Measurements from ENCODE around the gene PCDH19. TPM values are rescaled to one million over a fixed set of nuclear protein-coding genes. Genes with fewer than 3 reads are reported as not detected.

The PCDH19 gene
- total and polyA plus RNA-seq, 10 of the 15 experiments (the other 5 are each of a cell fraction or from before 2014, with no cell fraction given): 0.01 TPM; not detected in 9

DNA sequence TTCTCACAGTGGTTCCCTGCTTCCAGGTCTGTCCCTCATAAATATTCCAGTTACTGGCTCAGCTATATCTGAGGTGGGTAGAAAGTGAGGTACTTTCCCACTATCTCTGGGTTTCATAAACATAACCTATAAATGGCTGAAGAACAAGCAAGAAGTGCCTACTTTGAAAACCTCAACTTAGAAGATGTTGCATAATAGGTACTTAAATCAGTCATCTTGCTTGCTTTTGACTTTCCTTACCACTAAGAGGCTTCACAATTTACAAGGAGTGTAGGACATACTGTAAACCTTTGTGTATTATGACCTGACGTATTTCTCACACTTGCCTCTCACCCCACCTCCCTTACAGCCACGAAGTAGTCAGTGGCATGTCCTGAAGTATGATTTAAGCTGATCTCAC lies 145.9 kb downstream of the PCDH19 start (continued):
- no peak for TF ChIP-seq SIX5 (IDR thresholded peaks at IDR 0.05; ENCODE audit: low read depth, low read length, severe bottlenecking)
- no peak for TF ChIP-seq HDAC6 (IDR thresholded peaks at IDR 0.05; ENCODE audit: unreplicated experiment)
- TF ChIP-seq CBX3 (IDR thresholded peaks at IDR 0.05; ENCODE audit: borderline replicate concordance, low read depth): no peak
- no peak for TF ChIP-seq BHLHE40 (IDR thresholded peaks at IDR 0.05; ENCODE audit: borderline replicate concordance in 1 of 2, low read depth in 2 of 2, low read length in 1 of 2)
- no peak for TF ChIP-seq ATF7 (IDR thresholded peaks at IDR 0.05; ENCODE audit: low read depth)
- TF ChIP-seq, protein P1, sequence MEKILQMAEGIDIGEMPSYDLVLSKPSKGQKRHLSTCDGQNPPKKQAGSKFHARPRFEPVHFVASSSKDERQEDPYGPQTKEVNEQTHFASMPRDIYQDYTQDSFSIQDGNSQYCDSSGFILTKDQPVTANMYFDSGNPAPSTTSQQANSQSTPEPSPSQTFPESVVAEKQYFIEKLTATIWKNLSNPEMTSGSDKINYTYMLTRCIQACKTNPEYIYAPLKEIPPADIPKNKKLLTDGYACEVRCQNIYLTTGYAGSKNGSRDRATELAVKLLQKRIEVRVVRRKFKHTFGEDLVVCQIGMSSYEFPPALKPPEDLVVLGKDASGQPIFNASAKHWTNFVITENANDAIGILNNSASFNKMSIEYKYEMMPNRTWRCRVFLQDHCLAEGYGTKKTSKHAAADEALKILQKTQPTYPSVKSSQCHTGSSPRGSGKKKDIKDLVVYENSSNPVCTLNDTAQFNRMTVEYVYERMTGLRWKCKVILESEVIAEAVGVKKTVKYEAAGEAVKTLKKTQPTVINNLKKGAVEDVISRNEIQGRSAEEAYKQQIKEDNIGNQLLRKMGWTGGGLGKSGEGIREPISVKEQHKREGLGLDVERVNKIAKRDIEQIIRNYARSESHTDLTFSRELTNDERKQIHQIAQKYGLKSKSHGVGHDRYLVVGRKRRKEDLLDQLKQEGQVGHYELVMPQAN (conservative IDR thresholded peaks at IDR 0.05): no peak
- no peak for TF ChIP-seq CHD2 (IDR thresholded peaks at IDR 0.05; ENCODE audit: borderline replicate concordance, low read depth, low read length)
- TF ChIP-seq, protein P2, sequence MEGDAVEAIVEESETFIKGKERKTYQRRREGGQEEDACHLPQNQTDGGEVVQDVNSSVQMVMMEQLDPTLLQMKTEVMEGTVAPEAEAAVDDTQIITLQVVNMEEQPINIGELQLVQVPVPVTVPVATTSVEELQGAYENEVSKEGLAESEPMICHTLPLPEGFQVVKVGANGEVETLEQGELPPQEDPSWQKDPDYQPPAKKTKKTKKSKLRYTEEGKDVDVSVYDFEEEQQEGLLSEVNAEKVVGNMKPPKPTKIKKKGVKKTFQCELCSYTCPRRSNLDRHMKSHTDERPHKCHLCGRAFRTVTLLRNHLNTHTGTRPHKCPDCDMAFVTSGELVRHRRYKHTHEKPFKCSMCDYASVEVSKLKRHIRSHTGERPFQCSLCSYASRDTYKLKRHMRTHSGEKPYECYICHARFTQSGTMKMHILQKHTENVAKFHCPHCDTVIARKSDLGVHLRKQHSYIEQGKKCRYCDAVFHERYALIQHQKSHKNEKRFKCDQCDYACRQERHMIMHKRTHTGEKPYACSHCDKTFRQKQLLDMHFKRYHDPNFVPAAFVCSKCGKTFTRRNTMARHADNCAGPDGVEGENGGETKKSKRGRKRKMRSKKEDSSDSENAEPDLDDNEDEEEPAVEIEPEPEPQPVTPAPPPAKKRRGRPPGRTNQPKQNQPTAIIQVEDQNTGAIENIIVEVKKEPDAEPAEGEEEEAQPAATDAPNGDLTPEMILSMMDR (IDR thresholded peaks at IDR 0.05 in 2 of 3, conservative IDR thresholded peaks at IDR 0.05 in 1 of 3; ENCODE audit: control insufficient read depth in 2 of 3, extremely low read depth in 1 of 3, insufficient read depth in 1 of 3, low read depth in 3 of 3, low read length in 3 of 3): no peak
- TF ChIP-seq RAD51 (IDR thresholded peaks at IDR 0.05): no peak
- TF ChIP-seq CREB1 (IDR thresholded peaks at IDR 0.05; ENCODE audit: low read depth): peak; percentile 24; the same call in 1 of the 2 replicates
- TF ChIP-seq, protein P3, sequence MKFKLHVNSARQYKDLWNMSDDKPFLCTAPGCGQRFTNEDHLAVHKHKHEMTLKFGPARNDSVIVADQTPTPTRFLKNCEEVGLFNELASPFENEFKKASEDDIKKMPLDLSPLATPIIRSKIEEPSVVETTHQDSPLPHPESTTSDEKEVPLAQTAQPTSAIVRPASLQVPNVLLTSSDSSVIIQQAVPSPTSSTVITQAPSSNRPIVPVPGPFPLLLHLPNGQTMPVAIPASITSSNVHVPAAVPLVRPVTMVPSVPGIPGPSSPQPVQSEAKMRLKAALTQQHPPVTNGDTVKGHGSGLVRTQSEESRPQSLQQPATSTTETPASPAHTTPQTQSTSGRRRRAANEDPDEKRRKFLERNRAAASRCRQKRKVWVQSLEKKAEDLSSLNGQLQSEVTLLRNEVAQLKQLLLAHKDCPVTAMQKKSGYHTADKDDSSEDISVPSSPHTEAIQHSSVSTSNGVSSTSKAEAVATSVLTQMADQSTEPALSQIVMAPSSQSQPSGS (IDR thresholded peaks at IDR 0.05; ENCODE audit: low read length): peak; percentile 75
- TF ChIP-seq, protein P4, sequence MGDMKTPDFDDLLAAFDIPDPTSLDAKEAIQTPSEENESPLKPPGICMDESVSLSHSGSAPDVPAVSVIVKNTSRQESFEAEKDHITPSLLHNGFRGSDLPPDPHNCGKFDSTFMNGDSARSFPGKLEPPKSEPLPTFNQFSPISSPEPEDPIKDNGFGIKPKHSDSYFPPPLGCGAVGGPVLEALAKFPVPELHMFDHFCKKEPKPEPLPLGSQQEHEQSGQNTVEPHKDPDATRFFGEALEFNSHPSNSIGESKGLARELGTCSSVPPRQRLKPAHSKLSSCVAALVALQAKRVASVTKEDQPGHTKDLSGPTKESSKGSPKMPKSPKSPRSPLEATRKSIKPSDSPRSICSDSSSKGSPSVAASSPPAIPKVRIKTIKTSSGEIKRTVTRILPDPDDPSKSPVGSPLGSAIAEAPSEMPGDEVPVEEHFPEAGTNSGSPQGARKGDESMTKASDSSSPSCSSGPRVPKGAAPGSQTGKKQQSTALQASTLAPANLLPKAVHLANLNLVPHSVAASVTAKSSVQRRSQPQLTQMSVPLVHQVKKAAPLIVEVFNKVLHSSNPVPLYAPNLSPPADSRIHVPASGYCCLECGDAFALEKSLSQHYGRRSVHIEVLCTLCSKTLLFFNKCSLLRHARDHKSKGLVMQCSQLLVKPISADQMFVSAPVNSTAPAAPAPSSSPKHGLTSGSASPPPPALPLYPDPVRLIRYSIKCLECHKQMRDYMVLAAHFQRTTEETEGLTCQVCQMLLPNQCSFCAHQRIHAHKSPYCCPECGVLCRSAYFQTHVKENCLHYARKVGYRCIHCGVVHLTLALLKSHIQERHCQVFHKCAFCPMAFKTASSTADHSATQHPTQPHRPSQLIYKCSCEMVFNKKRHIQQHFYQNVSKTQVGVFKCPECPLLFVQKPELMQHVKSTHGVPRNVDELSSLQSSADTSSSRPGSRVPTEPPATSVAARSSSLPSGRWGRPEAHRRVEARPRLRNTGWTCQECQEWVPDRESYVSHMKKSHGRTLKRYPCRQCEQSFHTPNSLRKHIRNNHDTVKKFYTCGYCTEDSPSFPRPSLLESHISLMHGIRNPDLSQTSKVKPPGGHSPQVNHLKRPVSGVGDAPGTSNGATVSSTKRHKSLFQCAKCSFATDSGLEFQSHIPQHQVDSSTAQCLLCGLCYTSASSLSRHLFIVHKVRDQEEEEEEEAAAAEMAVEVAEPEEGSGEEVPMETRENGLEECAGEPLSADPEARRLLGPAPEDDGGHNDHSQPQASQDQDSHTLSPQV (IDR thresholded peaks at IDR 0.05): no peak
- TF ChIP-seq WRNIP1 (IDR thresholded peaks at IDR 0.05; ENCODE audit: borderline replicate concordance, low read depth, low read length): no peak
- TF ChIP-seq EZH2 (IDR thresholded peaks at IDR 0.05; ENCODE audit: borderline replicate concordance, control insufficient read depth, low read depth, low read length): no peak
- TF ChIP-seq, protein P5, sequence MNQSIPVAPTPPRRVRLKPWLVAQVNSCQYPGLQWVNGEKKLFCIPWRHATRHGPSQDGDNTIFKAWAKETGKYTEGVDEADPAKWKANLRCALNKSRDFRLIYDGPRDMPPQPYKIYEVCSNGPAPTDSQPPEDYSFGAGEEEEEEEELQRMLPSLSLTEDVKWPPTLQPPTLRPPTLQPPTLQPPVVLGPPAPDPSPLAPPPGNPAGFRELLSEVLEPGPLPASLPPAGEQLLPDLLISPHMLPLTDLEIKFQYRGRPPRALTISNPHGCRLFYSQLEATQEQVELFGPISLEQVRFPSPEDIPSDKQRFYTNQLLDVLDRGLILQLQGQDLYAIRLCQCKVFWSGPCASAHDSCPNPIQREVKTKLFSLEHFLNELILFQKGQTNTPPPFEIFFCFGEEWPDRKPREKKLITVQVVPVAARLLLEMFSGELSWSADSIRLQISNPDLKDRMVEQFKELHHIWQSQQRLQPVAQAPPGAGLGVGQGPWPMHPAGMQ (IDR thresholded peaks at IDR 0.05; ENCODE audit: borderline replicate concordance): no peak
- no peak for TF ChIP-seq ZNF217 (IDR thresholded peaks at IDR 0.05)
- no peak for TF ChIP-seq HDGF (IDR thresholded peaks at IDR 0.05)
- no peak for TF ChIP-seq SREBF1 (IDR thresholded peaks at IDR 0.05; ENCODE audit: low read length)
- no peak for TF ChIP-seq NFYA (IDR thresholded peaks at IDR 0.05; ENCODE audit: borderline replicate concordance, low read depth, low read length)
- no peak for TF ChIP-seq CHD4 (IDR thresholded peaks at IDR 0.05)
- TF ChIP-seq NFXL1 (IDR thresholded peaks at IDR 0.05; ENCODE audit: borderline replicate concordance): no peak

All from GM12878 (cell line).